ENCODE results near the gene SLX4IP. TPM values are rescaled to one million over a fixed set of nuclear protein-coding genes. Genes with fewer than 3 reads are reported as not detected.

The SLX4IP gene
- polyA plus RNA-seq, 1 experiment: 2.8 TPM

DNA sequence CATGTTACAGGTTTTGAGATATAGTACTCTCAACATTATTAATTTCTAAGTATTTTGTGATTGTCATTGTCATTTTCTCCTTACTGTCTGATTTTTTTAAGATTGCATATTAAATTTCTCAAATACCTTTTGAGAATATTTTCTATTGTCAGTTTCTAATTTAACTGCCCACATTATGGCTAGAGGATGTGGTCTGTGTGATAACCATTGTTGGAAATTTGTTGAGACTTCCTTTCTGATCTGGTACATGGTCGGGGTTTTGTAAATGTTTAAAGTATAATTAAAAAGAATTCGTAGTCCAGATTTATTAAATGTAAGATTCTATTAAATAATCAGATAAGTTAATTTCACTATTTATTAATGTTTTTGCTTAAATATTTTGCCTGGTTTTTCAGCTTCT is 60.1 kb downstream of the SLX4IP start:
- POLR2A ChIA-PET: no interaction called here
- no peak for DNase-seq (ENCODE audit: low read depth, low spot score)
- CTCF ChIA-PET: interaction anchor here (1.5 kb wide), 1 partner anchor 516 kb away, joined by 3 read pairs; no protein-coding TSS in a partner anchor
- TF ChIP-seq, protein P1, sequence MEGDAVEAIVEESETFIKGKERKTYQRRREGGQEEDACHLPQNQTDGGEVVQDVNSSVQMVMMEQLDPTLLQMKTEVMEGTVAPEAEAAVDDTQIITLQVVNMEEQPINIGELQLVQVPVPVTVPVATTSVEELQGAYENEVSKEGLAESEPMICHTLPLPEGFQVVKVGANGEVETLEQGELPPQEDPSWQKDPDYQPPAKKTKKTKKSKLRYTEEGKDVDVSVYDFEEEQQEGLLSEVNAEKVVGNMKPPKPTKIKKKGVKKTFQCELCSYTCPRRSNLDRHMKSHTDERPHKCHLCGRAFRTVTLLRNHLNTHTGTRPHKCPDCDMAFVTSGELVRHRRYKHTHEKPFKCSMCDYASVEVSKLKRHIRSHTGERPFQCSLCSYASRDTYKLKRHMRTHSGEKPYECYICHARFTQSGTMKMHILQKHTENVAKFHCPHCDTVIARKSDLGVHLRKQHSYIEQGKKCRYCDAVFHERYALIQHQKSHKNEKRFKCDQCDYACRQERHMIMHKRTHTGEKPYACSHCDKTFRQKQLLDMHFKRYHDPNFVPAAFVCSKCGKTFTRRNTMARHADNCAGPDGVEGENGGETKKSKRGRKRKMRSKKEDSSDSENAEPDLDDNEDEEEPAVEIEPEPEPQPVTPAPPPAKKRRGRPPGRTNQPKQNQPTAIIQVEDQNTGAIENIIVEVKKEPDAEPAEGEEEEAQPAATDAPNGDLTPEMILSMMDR (IDR thresholded peaks at IDR 0.05; ENCODE audit: low read depth, low read length): no peak
- H3K4me3 ChIP-seq (ENCODE audit: low read depth, low read length): no peak overlapping the region
- H3K27me3 ChIP-seq (ENCODE audit: control insufficient read depth, insufficient read depth, low read length): no peaks in the 10 kb centered on the region
- no peaks in the 10 kb centered on the region for H3K9me3 ChIP-seq (ENCODE audit: control insufficient read depth, insufficient read depth, low read length)
- H3K27ac ChIP-seq (ENCODE audit: low read depth, low read length): no peak overlapping the region

DNA sequence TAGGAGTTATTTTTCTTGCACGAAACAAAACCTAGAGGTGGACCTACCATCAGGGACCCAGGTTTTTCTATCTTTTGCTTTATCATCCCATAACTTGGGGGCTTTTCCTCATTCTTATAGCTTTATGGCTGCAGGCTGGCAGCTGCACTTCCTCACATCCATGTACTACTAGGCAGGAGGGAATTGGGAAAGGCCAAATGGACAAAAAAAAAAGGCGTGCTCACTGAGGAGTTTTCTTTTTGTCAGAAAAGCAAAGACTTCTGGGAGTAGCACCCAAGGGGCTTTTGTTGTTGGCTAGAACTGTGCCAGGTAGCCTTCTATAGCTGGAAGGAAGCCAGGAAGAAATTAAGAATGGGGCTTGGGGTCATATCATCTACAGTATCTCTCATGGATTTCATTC is 61.4 kb downstream of the SLX4IP start:
- POLR2A ChIA-PET: no interaction called here
- TF ChIP-seq, protein P1 (IDR thresholded peaks at IDR 0.05; ENCODE audit: low read depth, low read length): no peak
- CTCF ChIA-PET: interaction anchor here (0.6 kb wide), 1 partner anchor 1569 kb away, joined by 3 read pairs; no protein-coding TSS in a partner anchor

DNA sequence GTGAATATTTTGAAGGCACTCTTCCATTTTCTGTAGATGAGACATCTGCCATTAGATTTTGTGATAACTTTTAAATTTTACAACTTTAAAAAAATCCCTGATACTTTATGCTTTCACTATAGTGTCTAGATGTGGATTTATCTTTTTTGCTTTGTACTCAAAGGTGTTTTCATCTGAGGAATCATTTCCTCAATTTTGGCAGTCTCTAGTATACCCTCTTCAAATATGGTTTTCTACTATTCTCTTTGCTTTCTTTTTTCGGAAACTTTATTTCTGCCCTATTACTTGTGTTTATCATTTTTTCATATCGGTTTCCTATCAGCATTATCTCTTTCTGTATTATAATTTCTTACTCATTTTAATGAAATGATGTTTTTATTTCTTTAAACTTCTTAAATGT is 62.2 kb downstream of the SLX4IP start:
- ChIA-PET CTCF (no interaction called here), POLR2A (no interaction called here)
- TF ChIP-seq, protein P1 (IDR thresholded peaks at IDR 0.05; ENCODE audit: low read depth, low read length): no peak
- Histone ChIP-seq H3K9me3 (ENCODE audit: control insufficient read depth, insufficient read depth, low read length) (no peaks in the 10 kb centered on the region), H3K27me3 (ENCODE audit: control insufficient read depth, insufficient read depth, low read length) (no peaks in the 10 kb centered on the region), H3K27ac (ENCODE audit: low read depth, low read length) (no peak overlapping the region), H3K4me3 (ENCODE audit: low read depth, low read length) (no peak overlapping the region)
- DNase-seq (ENCODE audit: low read depth, low spot score): no peak

More for the DNA sequence above, 61.4 kb downstream of the SLX4IP start:
- no peak for DNase-seq (ENCODE audit: low read depth, low spot score)
- Histone ChIP-seq H3K27ac (ENCODE audit: low read depth, low read length) (no peak overlapping the region), H3K9me3 (ENCODE audit: control insufficient read depth, insufficient read depth, low read length) (no peaks in the 10 kb centered on the region), H3K4me3 (ENCODE audit: low read depth, low read length) (no peak overlapping the region), H3K27me3 (ENCODE audit: control insufficient read depth, insufficient read depth, low read length) (no peaks in the 10 kb centered on the region)

DNA sequence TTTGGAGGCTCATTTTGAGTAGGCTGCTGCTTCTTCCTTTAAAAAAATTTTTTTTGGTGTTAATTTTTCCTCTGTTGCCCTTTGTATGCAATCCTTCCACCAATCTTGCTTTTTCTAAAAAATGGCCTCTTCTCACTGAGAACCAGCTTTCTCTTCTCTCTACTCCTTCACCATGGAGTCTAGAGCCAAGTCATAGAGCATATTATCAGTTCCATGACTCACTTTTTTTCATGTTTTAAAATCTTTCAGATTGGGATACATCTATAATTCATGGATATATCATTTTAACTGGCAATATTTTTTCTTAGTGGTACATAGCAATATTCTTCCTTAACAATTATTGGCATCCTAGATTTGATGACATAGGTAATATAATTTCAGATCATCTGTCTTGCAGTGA is 62.7 kb downstream of the SLX4IP start:
- Histone ChIP-seq H3K4me3 (ENCODE audit: low read depth, low read length) (no peak overlapping the region), H3K9me3 (ENCODE audit: control insufficient read depth, insufficient read depth, low read length) (no peaks in the 10 kb centered on the region), H3K27me3 (ENCODE audit: control insufficient read depth, insufficient read depth, low read length) (no peaks in the 10 kb centered on the region), H3K27ac (ENCODE audit: low read depth, low read length) (no peak overlapping the region)
- CTCF ChIA-PET: interaction anchor here (0.6 kb wide), 1 partner anchor 163 kb away, joined by 3 read pairs; no protein-coding TSS in a partner anchor
- no peak for DNase-seq (ENCODE audit: low read depth, low spot score)
- POLR2A ChIA-PET: no interaction called here
- TF ChIP-seq, protein P1 (IDR thresholded peaks at IDR 0.05; ENCODE audit: low read depth, low read length): no peak

DNA sequence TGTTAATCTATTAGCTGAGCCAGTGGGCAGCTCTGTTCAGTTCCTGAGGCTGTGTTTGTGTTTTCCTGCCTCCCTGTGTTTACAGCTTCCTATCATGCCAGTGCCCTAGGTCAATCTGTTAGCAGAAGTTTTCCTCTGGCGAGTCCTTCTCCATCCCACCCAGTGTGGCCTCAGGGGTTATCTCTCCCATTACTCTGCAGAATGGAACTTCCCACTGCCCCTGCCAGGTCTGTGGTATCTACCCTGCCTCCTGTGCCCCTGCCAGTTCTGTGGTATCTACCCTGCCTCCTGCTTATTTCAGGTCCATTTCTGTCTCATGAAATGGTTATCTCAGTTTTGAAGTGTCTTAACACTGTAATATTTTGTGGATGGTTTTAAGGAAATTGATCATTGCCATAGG is 63.1 kb downstream of the SLX4IP start:
- DNase-seq (ENCODE audit: low read depth, low spot score): no peak
- Histone ChIP-seq H3K27ac (ENCODE audit: low read depth, low read length) (no peak overlapping the region), H3K27me3 (ENCODE audit: control insufficient read depth, insufficient read depth, low read length) (no peaks in the 10 kb centered on the region), H3K4me3 (ENCODE audit: low read depth, low read length) (no peak overlapping the region), H3K9me3 (ENCODE audit: control insufficient read depth, insufficient read depth, low read length) (no peaks in the 10 kb centered on the region)
- POLR2A ChIA-PET: no interaction called here
- TF ChIP-seq, protein P1 (IDR thresholded peaks at IDR 0.05; ENCODE audit: low read depth, low read length): no peak
- CTCF ChIA-PET: interaction anchor here (0.6 kb wide), 1 partner anchor 163 kb away, joined by 3 read pairs; no protein-coding TSS in a partner anchor
